ENCODE measurements around the gene PRELID1.
"Not testable (repeated sequence)": the region's sequence is repeated elsewhere in the genome, so short reads cannot be mapped to it uniquely, and the experiment has no call there.

The PRELID1 gene

DNA sequence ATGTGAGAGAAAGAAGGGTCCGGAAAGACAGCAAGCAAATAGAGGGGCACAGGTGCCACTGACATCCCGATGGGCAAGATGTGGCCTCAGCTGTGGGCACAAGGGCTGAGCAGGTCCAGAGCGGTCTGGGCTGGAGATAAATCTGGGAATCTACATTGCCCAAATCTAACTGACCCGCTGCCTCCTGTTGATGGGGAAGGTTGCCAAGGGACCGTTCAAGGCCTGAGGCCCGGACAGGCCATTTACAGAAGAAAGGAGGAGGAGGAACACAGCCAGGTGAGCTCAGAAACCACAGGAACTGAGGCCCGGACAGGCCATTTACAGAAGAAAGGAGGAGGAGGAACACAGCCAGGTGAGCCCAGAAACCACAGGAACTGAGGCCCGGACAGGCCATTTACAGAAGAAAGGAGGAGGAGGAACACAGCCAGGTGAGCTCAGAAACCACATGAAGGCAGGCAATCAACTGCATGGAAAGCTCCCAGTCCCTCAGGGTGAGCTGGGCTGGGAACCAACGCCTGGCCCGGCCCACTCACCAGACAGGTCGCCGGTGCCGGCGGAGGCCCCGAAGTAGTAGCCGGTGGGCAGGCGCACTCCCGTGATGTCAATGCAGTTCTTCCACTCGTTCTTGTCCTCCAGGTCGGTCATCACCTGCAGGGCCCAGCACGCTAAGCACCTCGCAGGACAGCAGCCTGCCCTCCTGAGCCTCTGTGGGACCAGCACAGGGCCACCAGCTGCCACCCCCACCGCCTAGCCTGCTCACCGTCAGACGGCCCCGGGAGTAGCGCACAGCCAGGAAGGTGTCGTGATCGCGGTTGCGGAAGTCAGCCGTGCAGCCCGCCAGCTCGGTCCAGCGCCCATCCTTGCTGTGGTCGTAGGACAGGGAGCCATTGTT, 33.2 kb downstream of the PRELID1 start:
- DNase-seq: no peak

- no peak for DNase-seq
Measured at GRCh38 chr5:177338251-177339106, 34.9 kb downstream of the PRELID1 start.

- no peak for DNase-seq
Measured at GRCh38 chr5:177339107-177339638, 35.6 kb downstream of the PRELID1 start.

- DNase-seq: not testable (repeated sequence)
Measured at GRCh38 chr5:177343000-177343399, 39.4 kb downstream of the PRELID1 start.

- DNase-seq: no peak
Measured at GRCh38 chr5:177343777-177344176, 40.2 kb downstream of the PRELID1 start.

- no peak for DNase-seq
Measured at GRCh38 chr5:177344891-177345290, 41.3 kb downstream of the PRELID1 start.

DNA sequence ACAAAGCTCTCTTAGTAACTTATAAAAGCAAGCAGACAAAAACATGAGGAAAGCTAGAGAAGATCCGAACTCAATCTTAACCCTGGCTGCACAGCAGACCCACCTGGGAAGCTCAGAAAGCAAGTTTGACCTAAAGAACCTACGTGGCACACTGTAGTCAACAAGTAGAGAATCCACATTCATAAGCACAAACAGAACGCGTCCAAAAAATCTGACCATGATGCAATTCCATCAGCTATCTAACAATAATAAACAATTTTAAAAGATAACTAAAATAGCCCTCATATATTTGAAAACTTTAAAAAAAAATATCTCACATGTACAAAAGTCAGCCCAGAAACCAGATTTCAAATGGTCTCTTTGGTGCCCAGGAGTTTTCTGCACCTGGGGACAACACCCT, 43.2 kb downstream of the PRELID1 start:
- no peak for DNase-seq

GRCh38 chr5:177347699-177348098, 44.1 kb downstream of the PRELID1 start:
- DNase-seq: no peak

DNA sequence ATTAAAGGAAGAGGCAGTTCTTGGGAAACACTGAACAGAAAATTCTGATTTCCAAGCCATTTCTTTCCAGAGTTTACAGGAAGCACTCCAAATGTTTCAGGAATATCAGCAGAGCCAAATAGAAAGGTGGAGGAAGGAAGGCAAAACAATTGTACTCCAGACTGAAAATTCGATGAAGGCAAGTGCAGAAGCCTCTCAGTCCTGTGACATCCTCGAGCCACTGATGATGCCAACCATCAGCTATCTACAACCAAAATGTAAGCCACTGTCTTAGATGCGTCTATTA, 45.7 kb downstream of the PRELID1 start:
- no peak for DNase-seq

DNA sequence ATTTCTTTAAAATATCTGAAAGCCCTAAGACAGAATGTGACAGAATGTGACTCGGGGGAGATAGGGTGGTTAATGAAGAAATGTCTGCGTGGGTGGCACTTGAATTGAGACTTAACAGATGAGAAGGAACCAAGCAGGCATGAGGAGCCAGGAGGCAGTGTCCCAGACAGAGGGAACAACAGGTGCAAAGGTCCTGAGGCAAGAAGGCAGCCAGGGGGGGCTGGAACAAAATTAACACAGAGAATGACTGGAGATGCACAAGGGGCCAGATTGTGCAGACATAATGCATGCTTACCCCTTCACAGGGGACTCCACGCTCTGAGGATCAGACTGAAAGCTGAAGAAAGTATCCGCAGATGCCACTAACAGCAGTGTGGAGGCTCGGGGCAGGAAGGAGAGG, 46.2 kb downstream of the PRELID1 start:
- no peak for DNase-seq

DNA sequence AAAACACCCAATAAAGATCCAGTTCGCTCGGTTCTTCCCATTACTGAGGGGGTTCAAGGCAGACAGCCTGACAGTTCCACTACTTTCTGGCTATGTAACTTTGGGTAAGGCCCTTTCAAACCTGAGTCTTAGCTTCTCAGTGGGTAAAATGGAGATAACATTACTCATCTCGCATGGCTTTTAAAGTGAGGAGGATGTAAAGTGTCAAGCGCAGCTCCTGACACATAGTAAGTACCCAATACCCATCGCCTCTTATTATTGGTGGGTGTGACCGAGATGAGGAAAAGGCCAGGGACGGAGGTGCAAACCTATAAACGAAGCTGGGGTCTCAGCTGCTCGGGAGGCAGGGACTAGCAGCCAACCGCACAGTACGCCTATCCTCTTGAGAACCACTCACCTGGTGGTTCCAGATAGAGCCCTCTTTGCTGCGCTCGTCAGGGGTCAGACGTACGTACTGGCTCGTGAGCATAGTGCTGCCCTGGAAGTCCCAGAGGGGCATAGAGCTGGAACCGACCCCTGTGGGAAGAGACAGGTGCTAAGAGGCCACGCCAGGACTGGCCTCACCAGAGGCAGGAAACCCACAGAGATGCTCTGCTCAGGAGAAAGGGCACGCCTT, 47.3 kb downstream of the PRELID1 start:
- DNase-seq: no peak

DNA sequence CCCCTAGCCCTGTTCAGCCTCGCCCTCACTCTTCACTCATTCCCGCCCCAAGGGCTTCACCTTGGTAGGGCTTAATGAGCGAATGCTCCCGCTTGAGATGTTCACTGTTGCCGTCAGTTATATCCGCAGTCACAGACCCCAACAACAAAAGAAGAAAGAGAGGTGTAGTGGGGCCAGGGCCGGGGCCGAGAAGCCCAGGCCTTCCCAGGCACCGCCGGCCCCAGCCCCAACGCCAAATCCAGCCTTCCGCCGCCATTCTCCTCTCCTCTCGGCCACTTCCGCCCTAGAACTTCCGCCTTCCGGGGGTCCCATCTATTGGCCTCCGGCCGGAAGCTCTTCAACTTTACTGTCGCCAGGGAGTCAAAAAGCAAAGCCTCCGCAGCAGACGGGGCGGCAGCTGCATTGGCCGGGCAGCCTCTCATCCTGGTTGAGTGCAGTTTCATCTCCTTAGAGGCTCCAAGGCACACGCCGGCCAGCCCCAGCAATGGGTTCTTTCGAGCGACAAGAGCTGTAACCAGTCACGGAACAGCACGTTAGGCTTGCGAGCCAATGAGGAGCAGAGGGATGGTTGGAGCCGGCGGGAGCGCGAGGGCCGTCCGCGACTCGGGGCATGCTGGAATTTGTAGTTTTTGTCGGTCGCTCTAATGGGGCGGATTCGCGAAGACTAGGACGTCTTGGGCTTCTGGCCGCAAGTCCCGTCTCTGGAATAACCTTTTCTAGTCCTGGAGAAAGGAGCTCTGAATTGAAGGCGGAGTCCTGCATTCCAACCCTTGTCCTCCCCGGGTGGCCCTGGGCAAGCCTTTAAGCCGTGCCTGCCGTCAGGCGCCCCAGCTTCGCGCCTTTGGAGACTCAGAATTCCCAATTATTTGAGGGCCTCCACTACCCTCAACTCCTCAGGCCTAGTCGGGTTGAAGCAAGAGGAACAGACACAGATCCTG, 48.1 kb downstream of the PRELID1 start, which contains the start of gene LMAN2:
LMAN2 (minus strand) TSS at position 277 of the 938 bp plus-strand sequence; CDS start at position 256, 21 bp downstream.
- DNase-seq: peak; percentile 76

GRCh38 chr5:177353093-177353492, 49.5 kb downstream of the PRELID1 start:
- DNase-seq: no peak

GRCh38 chr5:177354256-177354655, 50.7 kb downstream of the PRELID1 start:
- no peak for DNase-seq

DNA sequence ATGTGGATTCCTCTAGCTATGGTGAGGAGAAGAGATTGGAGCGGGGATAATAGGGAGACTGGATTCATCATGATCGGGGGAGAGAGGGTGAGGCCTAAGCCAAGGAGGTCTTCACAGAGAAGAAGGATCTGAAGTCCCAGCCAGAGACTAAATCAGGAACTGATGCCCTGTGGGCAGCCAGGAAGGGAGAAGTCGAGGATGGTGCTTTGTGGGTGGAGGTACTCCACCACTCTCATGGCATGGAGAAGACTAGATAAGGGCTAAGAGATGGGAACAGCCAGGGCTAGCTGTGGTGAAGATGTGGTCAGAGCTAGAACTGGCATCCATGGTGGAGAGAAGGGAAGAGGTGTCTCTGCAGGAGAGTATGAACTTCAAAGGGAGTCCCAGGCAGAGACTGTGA, 51.1 kb downstream of the PRELID1 start:
- DNase-seq: no peak

- DNase-seq: no peak
Measured at GRCh38 chr5:177355162-177355867, 51.7 kb downstream of the PRELID1 start.

- no peak for DNase-seq
Measured at GRCh38 chr5:177355868-177356168, 52.2 kb downstream of the PRELID1 start.

All from DMS153 (cell line).